Measurements from ENCODE around the gene OSTF1.

The OSTF1 gene

GRCh38 chr9:75065510-75065909, 22.8 kb upstream of the OSTF1 start:
- POLR2A ChIA-PET (ENCODE audit: low non-redundant PET): no interaction called here
- CTCF ChIA-PET: no interaction called here

GRCh38 chr9:75067894-75068293, 20.4 kb upstream of the OSTF1 start:
- ChIA-PET POLR2A (ENCODE audit: low non-redundant PET) (no interaction called here), CTCF (interaction anchor here (1.6 kb wide), 1 partner anchor 294 kb away, joined by 4 read pairs; no protein-coding TSS in a partner anchor)
- TF ChIP-seq CTCF (conservative IDR thresholded peaks at IDR 0.05; ENCODE audit: low read depth): no peak
- no peak overlapping the region for H3K27ac ChIP-seq
- no peak for DNase-seq (ENCODE audit: low spot score)

More at GRCh38 chr9:75065510-75065909, 22.8 kb upstream of the OSTF1 start:
- H3K27ac ChIP-seq: no peak overlapping the region
- TF ChIP-seq CTCF (conservative IDR thresholded peaks at IDR 0.05; ENCODE audit: low read depth): no peak
- DNase-seq (ENCODE audit: low spot score): no peak

- no peak for DNase-seq (ENCODE audit: low spot score)
- POLR2A ChIA-PET (ENCODE audit: low non-redundant PET): no interaction called here
- no peak for TF ChIP-seq CTCF (conservative IDR thresholded peaks at IDR 0.05; ENCODE audit: low read depth)
- CTCF ChIA-PET: no interaction called here
- no peak overlapping the region for H3K27ac ChIP-seq
Observed at GRCh38 chr9:75069171-75069570, 19.1 kb upstream of the OSTF1 start.

- no peak overlapping the region for H3K27ac ChIP-seq
- no peak for TF ChIP-seq CTCF (conservative IDR thresholded peaks at IDR 0.05; ENCODE audit: low read depth)
- peak; percentile 85 for DNase-seq (ENCODE audit: low spot score)
- ChIA-PET CTCF (interaction anchor here (0.5 to 1.8 kb wide), 5 partner anchors 119 to 300 kb away, joined by 3 to 7 read pairs (median 4); partner anchors contain the start of gene C9orf40), POLR2A (ENCODE audit: low non-redundant PET) (interaction anchor here (1.0 to 1.2 kb wide), 2 partner anchors 14 to 17 kb away, joined by 3 to 4 read pairs; partner anchors contain the start of genes NMRK1 and OSTF1)
Observed at GRCh38 chr9:75071530-75072122, 16.7 kb upstream of the OSTF1 start.

GRCh38 chr9:75072895-75073294, 15.4 kb upstream of the OSTF1 start:
- CTCF ChIA-PET: interaction anchor here (1.3 kb wide), 1 partner anchor 299 kb away, joined by 6 read pairs; no protein-coding TSS in a partner anchor
- no peak overlapping the region for H3K27ac ChIP-seq
- POLR2A ChIA-PET (ENCODE audit: low non-redundant PET): no interaction called here
- no peak for DNase-seq (ENCODE audit: low spot score)
- TF ChIP-seq CTCF (conservative IDR thresholded peaks at IDR 0.05; ENCODE audit: low read depth): no peak

GRCh38 chr9:75081632-75082031, 6.7 kb upstream of the OSTF1 start:
- DNase-seq (ENCODE audit: low spot score): no peak
- POLR2A ChIA-PET (ENCODE audit: low non-redundant PET): no interaction called here
- CTCF ChIA-PET: interaction anchor here (0.6 kb wide), 1 partner anchor 915 kb away, joined by 6 read pairs; no protein-coding TSS in a partner anchor

More at GRCh38 chr9:75081632-75082031, 6.7 kb upstream of the OSTF1 start:
- no peak for TF ChIP-seq CTCF (conservative IDR thresholded peaks at IDR 0.05; ENCODE audit: low read depth)
- H3K27ac ChIP-seq: no peak overlapping the region
